NCI-H2081 treated with DMSO at 0.1 percent for 48 hours (cell line): ENCODE measurements around the gene KRTAP10-6.
"Not testable (repeated sequence)": the region's sequence is repeated elsewhere in the genome, so short reads cannot be mapped to it uniquely, and the experiment has no call there.

Experiments
- DNase-seq: peaks from one replicate; lab custom pipeline; 2025; lab: John Stamatoyannopoulos, UW

The KRTAP10-6 gene

GRCh38 chr21:44617071-44617501 lies 24.8 kb upstream of the KRTAP10-6 start:
- no peak for DNase-seq

GRCh38 chr21:44616591-44616926 lies 24.3 kb upstream of the KRTAP10-6 start:
- DNase-seq: no peak

GRCh38 chr21:44615911-44616590 lies 23.7 kb upstream of the KRTAP10-6 start:
- no peak for DNase-seq

GRCh38 chr21:44615466-44615865 lies 23.2 kb upstream of the KRTAP10-6 start:
- DNase-seq: no peak

- DNase-seq: no peak
Measured at GRCh38 chr21:44614961-44615391, 22.7 kb upstream of the KRTAP10-6 start.

GRCh38 chr21:44614161-44614631 lies 21.9 kb upstream of the KRTAP10-6 start:
- no peak for DNase-seq

- no peak for DNase-seq
Measured at GRCh38 chr21:44613386-44614155, 21.3 kb upstream of the KRTAP10-6 start.

GRCh38 chr21:44612669-44613229 lies 20.4 kb upstream of the KRTAP10-6 start:
- no peak for DNase-seq

GRCh38 chr21:44612029-44612486 lies 19.8 kb upstream of the KRTAP10-6 start, which contains the start of gene KRTAP10-8:
TSS of gene KRTAP10-8 (plus strand) at chr21:44612079. CDS start at chr21:44612101, 22 bp downstream.
- no peak for DNase-seq

- DNase-seq: no peak
Measured at GRCh38 chr21:44611551-44611950, 19.2 kb upstream of the KRTAP10-6 start.

- DNase-seq: not testable (repeated sequence)
Measured at GRCh38 chr21:44610157-44610843, 18.0 kb upstream of the KRTAP10-6 start.

GRCh38 chr21:44609193-44609592 lies 16.9 kb upstream of the KRTAP10-6 start:
- DNase-seq: no peak

GRCh38 chr21:44606495-44606894 lies 14.2 kb upstream of the KRTAP10-6 start:
- no peak for DNase-seq

GRCh38 chr21:44603911-44604310 lies 11.6 kb upstream of the KRTAP10-6 start:
- DNase-seq: no peak

GRCh38 chr21:44603109-44603875 lies 11.0 kb upstream of the KRTAP10-6 start:
- no peak for DNase-seq

GRCh38 chr21:44602463-44602850 lies 10.2 kb upstream of the KRTAP10-6 start:
- DNase-seq: no peak

- no peak for DNase-seq
Measured at GRCh38 chr21:44601596-44602462, 9.5 kb upstream of the KRTAP10-6 start.

- DNase-seq: not testable (repeated sequence)
Measured at GRCh38 chr21:44601091-44601490, 8.8 kb upstream of the KRTAP10-6 start.

GRCh38 chr21:44600118-44600978 lies 8.0 kb upstream of the KRTAP10-6 start, which contains the start of gene KRTAP10-7:
TSS of gene KRTAP10-7 (plus strand) at chr21:44600597. CDS start at chr21:44600622, 25 bp downstream.
- DNase-seq: not testable (repeated sequence)
